ENCODE measurements around the gene GRIN1.

The GRIN1 gene

DNA sequence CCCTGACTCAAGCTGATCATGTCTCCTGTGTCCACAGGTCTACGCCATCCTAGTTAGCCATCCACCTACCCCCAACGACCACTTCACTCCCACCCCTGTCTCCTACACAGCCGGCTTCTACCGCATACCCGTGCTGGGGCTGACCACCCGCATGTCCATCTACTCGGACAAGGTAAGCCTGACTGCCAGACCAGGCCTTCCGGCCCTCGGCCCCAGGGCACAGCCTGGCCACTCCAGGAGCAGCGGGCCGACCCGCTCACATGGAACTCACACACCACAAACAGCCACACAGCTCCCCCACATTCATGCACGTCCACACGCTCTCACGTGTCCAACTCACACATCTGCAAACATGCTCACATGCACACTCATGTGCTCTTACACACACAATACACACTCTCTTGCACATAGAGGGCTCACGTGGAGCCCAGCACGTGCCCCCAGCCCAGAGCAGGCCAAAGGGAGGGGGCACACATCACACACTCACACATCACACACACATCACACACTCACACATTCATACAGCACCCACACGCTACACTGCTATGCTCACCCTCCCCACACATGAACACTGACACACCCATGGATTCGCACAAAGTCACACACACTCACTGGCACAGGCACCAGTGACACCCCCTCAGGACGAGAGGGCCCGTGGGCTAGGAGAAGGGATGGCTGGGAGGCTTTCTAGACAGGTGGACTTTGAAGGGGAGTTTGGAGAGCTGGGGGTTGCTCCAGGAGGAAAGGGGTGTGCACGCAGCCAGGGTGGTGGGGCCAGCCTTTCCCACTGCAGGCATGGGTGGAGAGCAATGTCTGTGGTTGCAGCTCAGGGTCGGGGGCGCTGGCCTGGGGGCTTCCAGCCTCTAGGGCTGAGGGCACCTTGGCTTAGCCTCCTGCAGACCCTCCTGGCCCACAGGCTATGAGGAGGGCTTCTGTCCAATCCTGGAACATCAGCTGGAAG, 3.3 kb downstream of the GRIN1 start:
- TF ChIP-seq, protein P1, sequence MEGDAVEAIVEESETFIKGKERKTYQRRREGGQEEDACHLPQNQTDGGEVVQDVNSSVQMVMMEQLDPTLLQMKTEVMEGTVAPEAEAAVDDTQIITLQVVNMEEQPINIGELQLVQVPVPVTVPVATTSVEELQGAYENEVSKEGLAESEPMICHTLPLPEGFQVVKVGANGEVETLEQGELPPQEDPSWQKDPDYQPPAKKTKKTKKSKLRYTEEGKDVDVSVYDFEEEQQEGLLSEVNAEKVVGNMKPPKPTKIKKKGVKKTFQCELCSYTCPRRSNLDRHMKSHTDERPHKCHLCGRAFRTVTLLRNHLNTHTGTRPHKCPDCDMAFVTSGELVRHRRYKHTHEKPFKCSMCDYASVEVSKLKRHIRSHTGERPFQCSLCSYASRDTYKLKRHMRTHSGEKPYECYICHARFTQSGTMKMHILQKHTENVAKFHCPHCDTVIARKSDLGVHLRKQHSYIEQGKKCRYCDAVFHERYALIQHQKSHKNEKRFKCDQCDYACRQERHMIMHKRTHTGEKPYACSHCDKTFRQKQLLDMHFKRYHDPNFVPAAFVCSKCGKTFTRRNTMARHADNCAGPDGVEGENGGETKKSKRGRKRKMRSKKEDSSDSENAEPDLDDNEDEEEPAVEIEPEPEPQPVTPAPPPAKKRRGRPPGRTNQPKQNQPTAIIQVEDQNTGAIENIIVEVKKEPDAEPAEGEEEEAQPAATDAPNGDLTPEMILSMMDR (IDR thresholded peaks at IDR 0.05): no peak

DNA sequence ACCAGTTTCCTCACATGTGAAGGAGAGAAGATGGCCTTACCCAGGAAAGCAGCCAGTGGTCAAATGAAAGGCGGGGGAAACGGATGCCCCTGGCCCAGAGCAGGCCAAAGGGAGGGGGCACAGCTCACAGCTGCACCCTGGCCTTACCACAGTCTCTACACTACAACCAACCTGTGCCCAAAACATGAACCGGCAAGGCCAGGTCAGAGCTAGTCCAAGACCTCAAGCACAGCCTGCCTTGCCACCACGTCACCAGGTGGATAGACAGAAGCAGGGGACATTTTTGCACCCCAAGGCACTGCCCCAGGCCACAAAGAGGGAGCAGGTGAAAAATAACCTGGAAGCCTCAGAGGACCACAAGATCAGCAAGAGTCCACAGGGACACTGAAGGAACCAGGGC, 4.5 kb downstream of the GRIN1 start:
- TF ChIP-seq, protein P1 (IDR thresholded peaks at IDR 0.05): no peak

DNA sequence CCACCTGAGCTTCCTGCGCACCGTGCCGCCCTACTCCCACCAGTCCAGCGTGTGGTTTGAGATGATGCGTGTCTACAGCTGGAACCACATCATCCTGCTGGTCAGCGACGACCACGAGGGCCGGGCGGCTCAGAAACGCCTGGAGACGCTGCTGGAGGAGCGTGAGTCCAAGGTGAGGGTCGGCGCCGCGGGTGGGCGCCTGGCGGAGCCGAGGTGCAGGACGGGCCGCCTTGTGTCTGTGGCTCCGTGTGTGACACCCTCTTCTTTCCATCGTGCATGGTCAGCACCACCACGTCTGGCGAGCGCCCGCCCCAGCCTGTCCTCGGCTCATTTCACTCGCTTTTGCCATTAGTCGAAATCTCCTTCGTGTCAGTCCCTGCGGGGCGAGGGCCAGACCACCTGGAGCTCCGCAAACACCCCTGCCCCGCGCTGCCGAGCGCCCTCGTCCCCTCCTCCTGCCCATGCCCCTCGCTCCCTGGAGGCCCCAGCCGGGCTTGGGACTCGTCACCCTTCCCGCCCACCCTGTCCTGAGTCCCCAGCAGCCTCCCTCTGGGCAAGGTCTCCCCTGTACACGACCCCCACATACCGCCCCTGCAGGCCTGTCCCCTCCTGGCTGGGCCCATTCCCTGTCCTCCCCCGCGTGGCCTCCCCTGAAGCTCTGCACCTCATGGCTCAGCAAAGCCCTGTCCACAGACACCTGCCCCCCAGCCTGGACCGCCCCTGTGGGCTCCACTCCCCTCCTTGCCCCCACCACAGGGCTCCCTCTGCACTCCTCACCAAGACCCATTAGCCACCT, 7.0 kb downstream of the GRIN1 start:
- TF ChIP-seq, protein P1 (IDR thresholded peaks at IDR 0.05): no peak

DNA sequence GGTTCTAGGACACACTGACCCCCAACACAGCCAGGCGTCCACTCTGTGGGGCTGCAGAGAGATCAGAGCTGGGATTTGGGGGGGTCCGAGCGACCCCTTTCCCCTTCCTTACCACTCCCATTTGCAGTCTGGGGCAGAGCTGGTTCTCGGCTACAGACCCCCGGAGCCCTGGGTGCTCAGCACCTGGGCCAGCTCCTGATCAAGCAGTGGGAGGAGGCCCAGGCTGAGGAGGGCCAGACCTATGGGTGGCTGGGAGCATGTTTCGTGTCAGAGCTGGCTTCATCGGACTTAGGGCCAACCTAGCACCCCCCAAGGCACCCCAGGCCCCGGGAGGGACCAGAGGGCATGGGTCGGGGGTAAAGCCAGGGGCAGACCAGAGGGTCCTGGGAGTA, 7.6 kb downstream of the GRIN1 start:
- TF ChIP-seq, protein P1 (IDR thresholded peaks at IDR 0.05): no peak

DNA sequence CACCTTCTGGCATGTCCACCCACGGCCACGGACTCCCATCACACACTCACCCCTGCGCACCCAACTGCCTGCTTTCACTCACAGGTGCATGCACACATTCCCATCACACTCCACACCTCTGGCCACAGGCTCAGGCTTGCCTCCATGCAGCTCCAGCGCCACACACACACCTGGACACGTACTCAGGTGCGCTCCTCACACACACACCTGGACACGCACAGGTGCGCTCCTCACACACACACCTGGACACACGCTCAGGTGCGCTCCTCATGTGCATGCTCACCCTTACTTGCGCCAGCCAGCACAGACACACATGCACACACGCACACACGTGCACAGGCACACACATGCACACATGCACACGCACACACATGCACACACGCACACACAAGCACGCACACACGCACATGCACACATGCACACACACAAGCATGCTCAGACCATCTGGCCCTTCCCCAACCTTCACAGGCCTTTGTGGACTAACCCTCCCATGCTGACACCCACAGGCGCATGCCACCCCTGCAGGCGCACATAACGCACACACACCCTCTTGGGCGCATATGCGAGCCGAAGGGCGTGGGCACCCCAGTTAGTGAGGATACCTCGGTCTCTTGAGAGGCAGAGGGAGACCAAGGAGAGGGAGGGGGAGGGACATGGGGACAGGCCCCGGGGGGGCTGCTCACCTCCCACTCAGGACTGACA, 8.3 kb downstream of the GRIN1 start:
- TF ChIP-seq, protein P1 (IDR thresholded peaks at IDR 0.05): no peak

DNA sequence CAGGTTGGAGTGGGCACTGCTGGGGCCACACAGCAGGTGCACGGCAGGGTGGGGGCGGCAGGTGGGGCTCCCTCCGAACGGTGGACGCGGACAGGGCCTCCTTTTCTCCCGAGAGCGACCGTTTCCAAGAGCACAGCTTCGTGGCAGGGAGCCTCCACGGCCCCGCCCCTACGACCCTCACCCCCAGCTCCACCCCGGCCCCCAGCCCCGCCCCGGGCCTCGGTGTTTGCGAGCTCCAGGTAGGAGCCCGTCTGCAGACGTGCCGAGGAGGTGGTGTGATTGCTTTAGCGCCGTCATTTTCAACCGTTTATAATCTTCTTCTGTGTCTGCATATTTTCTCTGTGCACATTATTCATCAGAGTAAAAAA, 8.8 kb downstream of the GRIN1 start:
- TF ChIP-seq, protein P1 (IDR thresholded peaks at IDR 0.05): no peak

DNA sequence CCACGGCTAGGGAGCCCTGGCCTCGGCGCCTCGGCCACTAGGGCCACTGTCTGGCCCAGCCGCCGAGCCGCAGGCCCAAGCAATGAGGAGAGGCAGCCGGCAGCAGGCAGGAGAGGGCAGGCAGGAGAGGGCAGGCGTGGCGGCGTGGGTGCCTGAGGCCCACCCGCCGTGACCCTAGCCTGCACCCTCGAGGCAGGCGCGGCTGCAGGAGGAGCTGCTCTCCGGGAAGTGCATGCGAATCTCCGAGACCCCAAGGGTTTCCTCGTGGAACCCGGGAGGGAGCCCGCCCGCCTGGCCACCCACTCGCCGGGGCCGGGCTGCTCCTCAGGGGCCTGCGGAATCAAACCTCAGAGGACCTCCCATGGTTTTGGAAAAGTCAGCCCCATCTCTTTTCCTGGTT, 9.3 kb downstream of the GRIN1 start:
- TF ChIP-seq, protein P1 (IDR thresholded peaks at IDR 0.05): no peak

All from LNCAP (cell line).